H1 (cell line): ENCODE data around the gene HECTD4. TPM values are rescaled to one million over a fixed set of nuclear protein-coding genes. Genes with fewer than 3 reads are reported as not detected.

ENCODE experiments used
- CTCF ChIA-PET: fragments of 300-600 bp; sonication (Branson Sonifier 250); formaldehyde crosslinking; loops from one replicate; lab custom pipeline; 2021; ENCODE audit not compliant: partially characterized antibody; lab: Charles Lee
- POLR2A ChIA-PET: fragments of 300-600 bp; sonication (Branson Sonifier 250); formaldehyde crosslinking; loops from one replicate; lab custom pipeline; 2021; ENCODE audit warnings: inconsistent platforms; ENCODE audit not compliant: partially characterized antibody; lab: Charles Lee
- DNase-seq, 2 experiments: peaks; one replicate each; pipeline versions ENCODE4 v3.0.0 to v3.0.0-alpha.2; 2010 to 2022; ENCODE audit warnings: low spot score in 2 of 2, low read depth in 1 of 2, mixed read lengths in 1 of 2
- FAIRE-seq: peaks from 2 replicates; lab custom pipeline; 2011; peaks lifted over from hg19 to GRCh38; lab: Jason Lieb, UNC
- H2AFZ ChIP-seq: 2 replicates; pipeline ENCODE4 v1.8.1; 2012; ENCODE audit warnings: low read length, inconsistent platforms
- H2AK5ac ChIP-seq: 2 replicates; pipeline ENCODE4 v1.6.1; 2013; ENCODE audit warnings: low read depth, low read length
- H2BK120ac ChIP-seq: replicated peaks from 2 replicates; pipeline ENCODE3; 2013; ENCODE audit warnings: low read depth, low read length, inconsistent platforms
- H2BK12ac ChIP-seq: 2 replicates; pipeline ENCODE4 v1.6.1; 2013; ENCODE audit warnings: low read depth, low read length
- H2BK15ac ChIP-seq: 2 replicates; pipeline ENCODE4 v1.6.1; 2013; ENCODE audit warnings: low read length
- H2BK20ac ChIP-seq: 2 replicates; pipeline ENCODE4 v1.6.1; 2013; ENCODE audit warnings: low read length
- H2BK5ac ChIP-seq: 2 replicates; pipeline ENCODE4 v1.6.1; 2013; ENCODE audit warnings: low read depth, low read length
- H3K14ac ChIP-seq: 2 replicates; pipeline ENCODE4 v1.6.1; 2013; ENCODE audit warnings: inconsistent platforms; ENCODE audit not compliant: insufficient read length
- H3K18ac ChIP-seq: 2 replicates; pipeline ENCODE4 v1.6.1; 2013; ENCODE audit warnings: low read length; ENCODE audit errors: extremely low read depth
- H3K23ac ChIP-seq: 2 replicates; pipeline ENCODE4 v1.6.1; 2013; ENCODE audit warnings: inconsistent platforms; ENCODE audit not compliant: insufficient read length
- H3K23me2 ChIP-seq: 2 replicates; pipeline ENCODE4 v1.6.1; 2013; ENCODE audit warnings: low read depth, low read length
- H3K27ac ChIP-seq: 2 replicates; pipeline ENCODE4 v1.6.1; 2011; ENCODE audit warnings: low read depth, low read length, inconsistent platforms
- H3K27me3 ChIP-seq, 4 experiments: replicated peaks in 1 of 4; 1 replicate in 1 of 4; 2 replicates in 3 of 4; pipeline versions ENCODE4 v1.6.1 to v1.8.1; 2011 to 2013; ENCODE audit warnings: low read length in 3 of 4, mild to moderate bottlenecking in 3 of 4, inconsistent platforms in 2 of 4, mixed read lengths in 2 of 4, moderate library complexity in 1 of 4; ENCODE audit not compliant: control insufficient read depth in 3 of 4, insufficient read depth in 3 of 4; ENCODE audit errors: extremely low read depth in 1 of 4
- H3K36me3 ChIP-seq, 4 experiments: 2 replicates each; pipeline versions ENCODE4 v1.6.1 to v1.8.1; 2011 to 2013; ENCODE audit warnings: mild to moderate bottlenecking in 4 of 4, low read length in 3 of 4, moderate library complexity in 2 of 4, control low read depth in 1 of 4, inconsistent platforms in 1 of 4; ENCODE audit not compliant: insufficient read depth in 4 of 4, control insufficient read depth in 2 of 4
- H3K4ac ChIP-seq: replicated peaks from 2 replicates; pipeline ENCODE3; 2013; ENCODE audit warnings: low read length, low read depth, mixed read lengths, inconsistent platforms; ENCODE audit not compliant: insufficient read length
- H3K4me1 ChIP-seq, 4 experiments: replicated peaks in 1 of 4; 1 replicate in 1 of 4; 2 replicates in 3 of 4; pipeline versions ENCODE4 v1.6.1 to v1.8.1; 2011 to 2013; ENCODE audit warnings: low read length in 3 of 4, inconsistent platforms in 2 of 4, mixed read lengths in 1 of 4; ENCODE audit not compliant: insufficient read depth in 4 of 4, control insufficient read depth in 3 of 4
- H3K4me2 ChIP-seq, 2 experiments: 2 replicates each; pipeline versions ENCODE4 v1.6.1 to v1.8.1; 2011 to 2013; ENCODE audit warnings: low read depth in 2 of 2, low read length in 2 of 2, control low read depth in 1 of 2, inconsistent platforms in 1 of 2, mild to moderate bottlenecking in 1 of 2; ENCODE audit not compliant: insufficient read depth in 1 of 2
- H3K4me3 ChIP-seq, 4 experiments: fragments of 200-600, 300-600 bp in 1 of 4; sonication (generic), shearing (Covaris generic), sonication (Bioruptor Twin) in 1 of 4; 2 replicates each; pipeline versions ENCODE4 v1.5.1 to v1.8.1; 2011 to 2016; ENCODE audit warnings: low read length in 4 of 4, low read depth in 3 of 4, control low read depth in 2 of 4, inconsistent platforms in 2 of 4, mild to moderate bottlenecking in 2 of 4, mixed read lengths in 1 of 4, moderate library complexity in 1 of 4; ENCODE audit not compliant: insufficient read depth in 2 of 4; ENCODE audit errors: extremely low read depth in 1 of 4
- H3K56ac ChIP-seq: replicated peaks from 2 replicates; pipeline ENCODE3; 2013; ENCODE audit warnings: low read depth, mild to moderate bottlenecking, mixed read lengths, low read length, inconsistent platforms; ENCODE audit not compliant: insufficient read length
- H3K79me1 ChIP-seq: 2 replicates; pipeline ENCODE4 v1.6.1; 2013; ENCODE audit warnings: low read depth, low read length, control low read depth
- H3K79me2 ChIP-seq, 2 experiments: 2 replicates each; pipeline versions ENCODE4 v1.6.1 to v1.8.1; 2012 to 2013; ENCODE audit warnings: low read length in 2 of 2, mild to moderate bottlenecking in 2 of 2, inconsistent platforms in 1 of 2; ENCODE audit not compliant: insufficient read depth in 2 of 2, control insufficient read depth in 1 of 2
- H3K9ac ChIP-seq, 4 experiments: replicated peaks in 1 of 4; 1 replicate in 1 of 4; 2 replicates in 3 of 4; pipeline versions ENCODE4 v1.6.1 to v1.8.1; 2011 to 2013; ENCODE audit warnings: low read depth in 3 of 4, low read length in 3 of 4, control low read depth in 2 of 4, mild to moderate bottlenecking in 2 of 4, moderate library complexity in 2 of 4, inconsistent platforms in 1 of 4; ENCODE audit errors: extremely low read depth in 1 of 4
- H3K9me3 ChIP-seq, 2 experiments: 2 replicates each; pipeline versions ENCODE4 v1.6.1 to v1.8.1; 2012 to 2013; ENCODE audit warnings: mild to moderate bottlenecking in 2 of 2, moderate library complexity in 2 of 2, control low read depth in 1 of 2, inconsistent platforms in 1 of 2, low read depth in 1 of 2, low read length in 1 of 2, mixed read lengths in 1 of 2; ENCODE audit not compliant: insufficient read depth in 2 of 2
- H4K20me1 ChIP-seq, 2 experiments: replicated peaks in 1 of 2; 2 replicates each; pipeline versions ENCODE3 to v1.8.1; 2011 to 2013; ENCODE audit warnings: inconsistent platforms in 2 of 2, low read length in 2 of 2, mild to moderate bottlenecking in 1 of 2; ENCODE audit not compliant: insufficient read depth in 2 of 2, control insufficient read depth in 1 of 2
- H4K5ac ChIP-seq: 2 replicates; pipeline ENCODE4 v1.6.1; 2013; ENCODE audit warnings: low read length, low read depth, mixed read lengths, inconsistent platforms; ENCODE audit not compliant: insufficient read length
- H4K8ac ChIP-seq: 2 replicates; pipeline ENCODE4 v1.8.0; 2013; ENCODE audit warnings: mild to moderate bottlenecking, moderate library complexity, low read length, inconsistent platforms; ENCODE audit not compliant: insufficient read depth; ENCODE audit errors: extremely low read depth
- H4K91ac ChIP-seq: replicated peaks from 2 replicates; pipeline ENCODE3; 2013; ENCODE audit warnings: low read length, mixed read lengths, inconsistent platforms; ENCODE audit not compliant: insufficient read length
- BACH1 ChIP-seq: IDR thresholded peaks from 2 replicates; pipeline ENCODE4 v1.6.1; 2012; ENCODE audit warnings: low read length, improper control_type of control experiment
- CHD1 ChIP-seq: IDR thresholded peaks from 2 replicates; pipeline ENCODE4 v1.6.1; 2012; ENCODE audit warnings: low read depth, low read length, improper control_type of control experiment
- CTBP2 ChIP-seq: IDR thresholded peaks from 2 replicates; pipeline ENCODE4 v1.7.0; 2011; ENCODE audit warnings: borderline replicate concordance, mild to moderate bottlenecking, moderate library complexity, mixed read lengths, low read length; ENCODE audit not compliant: insufficient read depth, insufficient read length
- GABPA ChIP-seq: IDR thresholded peaks from 2 replicates; pipeline ENCODE4 v1.6.1; 2011; ENCODE audit warnings: mild to moderate bottlenecking, low read length, moderate library complexity, borderline replicate concordance; ENCODE audit not compliant: insufficient read depth
- JUN ChIP-seq: IDR thresholded peaks from 2 replicates; pipeline ENCODE4 v1.6.1; 2011; ENCODE audit warnings: low read depth, mild to moderate bottlenecking, improper control_type of control experiment, low read length
- POU5F1 ChIP-seq: IDR thresholded peaks from 2 replicates; pipeline ENCODE4 v1.6.1; 2011; ENCODE audit warnings: low read depth, mild to moderate bottlenecking, low read length, moderate library complexity
- RNF2 ChIP-seq: fragments of 200-900, 300-1000 bp; sonication (generic); IDR thresholded peaks from 2 replicates; pipeline ENCODE4 v1.7.1; 2016; ENCODE audit warnings: borderline replicate concordance, low read depth, mild to moderate bottlenecking, antibody characterized with exemption, low read length; ENCODE audit not compliant: poor library complexity, severe bottlenecking; ENCODE audit errors: missing control alignments
- RXRA ChIP-seq: IDR thresholded peaks from 2 replicates; pipeline ENCODE4 v1.6.1; 2011; ENCODE audit warnings: low read depth, mild to moderate bottlenecking, low read length, moderate library complexity; ENCODE audit not compliant: insufficient read depth
- TBP ChIP-seq: IDR thresholded peaks from 2 replicates; pipeline ENCODE4 v1.6.1; 2011; ENCODE audit warnings: low read depth, low read length, improper control_type of control experiment
- ZNF274 ChIP-seq: IDR thresholded peaks from 2 replicates; pipeline ENCODE4 v1.7.0; 2012; ENCODE audit warnings: low read length, borderline replicate concordance; ENCODE audit errors: extremely low read depth
- WGBS, 2 experiments: shearing (Covaris generic) in 1 of 2; methylation state at CpG; one replicate each; pipeline versions ENCODE4 v1.1.6 to v1.1.7; 2013 to 2015; ENCODE audit warnings: low lambda C conversion rate in 2 of 2, mixed read lengths in 2 of 2, inconsistent platforms in 1 of 2, low coverage in 1 of 2, missing lambda C conversion rate in 1 of 2; ENCODE audit not compliant: insufficient replicate concordance in 2 of 2, insufficient coverage in 1 of 2, insufficient read length in 1 of 2; ENCODE audit errors: extremely low coverage in 1 of 2, missing lambda C conversion rate in 1 of 2; 5-methylcytosine and 5-hydroxymethylcytosine counted together
- polyA plus RNA-seq, 7 experiments: library from polyadenylated mRNA; depleted of rRNA in 3 of 7; stranded (reverse) in 5 of 7; unstranded in 2 of 7; fragments of >200 nt in 5 of 7; fragments of 200-250 nt in 2 of 7; gene quantifications; 1 replicate in 5 of 7; 2 replicates in 1 of 7; 4 replicates in 1 of 7; pipeline versions ENCODE4 v1.2.1 to v1.2.3, GENCODE V29; 2011 to 2013; ENCODE audit warnings: missing spikeins in 2 of 7, mixed read lengths in 2 of 7
- total RNA-seq: library from RNA; stranded (reverse); fragmentation: NEBNext Ultra II Directional; extraction: Animal tissue kit (Norgen Biotek cat#: 25700); gene quantifications from 2 replicates; pipeline ENCODE4 v1.2.1, GENCODE V29; 2021
- TF ChIP-seq, protein P1 (sequence below): IDR thresholded peaks from 2 replicates; pipeline ENCODE4 v1.6.1; 2012; ENCODE audit warnings: low read length, inconsistent platforms

HECTD4 gene
- total and polyA plus RNA-seq, 2 of the 8 experiments (the other 6 are each of a cell fraction or from before 2014, with no cell fraction given), result 6.5 to 33.7 TPM

DNA sequence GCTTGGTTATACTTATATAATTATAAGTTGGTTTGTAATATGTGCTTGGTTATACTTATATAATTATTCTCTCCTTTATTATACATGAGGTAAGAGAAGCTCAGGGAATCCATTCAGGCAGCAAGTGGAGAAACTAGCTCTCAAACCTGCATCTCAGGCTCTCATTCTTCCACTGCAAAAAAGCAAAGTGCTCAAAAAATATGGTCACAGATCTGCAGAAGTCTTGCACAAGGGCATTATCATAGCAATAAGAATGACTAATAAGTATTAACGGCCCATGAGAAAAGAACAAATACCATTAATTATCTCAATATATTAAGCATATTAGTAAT, 257.3 kb downstream of the HECTD4 start:
- H2BK5ac ChIP-seq, result no peak overlapping the region
- no peak overlapping the region for H3K27ac ChIP-seq
- no peak overlapping the region for H4K5ac ChIP-seq
- no peak overlapping the region for H2AK5ac ChIP-seq
- H2BK20ac ChIP-seq, result no peak overlapping the region
- H2BK15ac ChIP-seq, result no peak overlapping the region
- H3K79me1 ChIP-seq, result no peaks in the 10 kb centered on the region
- no peak overlapping the region for H4K91ac ChIP-seq
- H3K79me2 ChIP-seq, result peaks cover 2 to 5% of the 10 kb centered on the region in 2 experiments; a peak in 1 of 4 replicates
- H3K23ac ChIP-seq, result no peak overlapping the region
- H3K9me3 ChIP-seq, result no peaks in the 10 kb centered on the region
- no peaks in the 10 kb centered on the region for H3K27me3 ChIP-seq
- H3K4me2 ChIP-seq, result peak overlapping the region; percentile 77 to 91; a peak in 3 of 4 replicates
- CTCF ChIA-PET, result interaction anchor here (1.0 to 1.2 kb wide), 3 partner anchors 9 to 38 kb away, joined by 3 to 4 read pairs (median 3); no protein-coding TSS in a partner anchor
- no peak overlapping the region for H3K18ac ChIP-seq
- H3K4ac ChIP-seq, result no peak overlapping the region
- no peak overlapping the region for H2BK12ac ChIP-seq
- peaks cover 4% of the 10 kb centered on the region; the same call in 1 of the 2 replicates for H3K23me2 ChIP-seq
- WGBS, 2 experiments, result 58% methylated on average over 1 of the region's 1 CpG; no CpG with 5 or more reads in 1 of the 2 experiments
- peak overlapping the region in 1 of 4 experiments; percentile 78; a peak in 1 of 8 replicates for H3K4me3 ChIP-seq
- H2AFZ ChIP-seq, result no peak overlapping the region
- no peak overlapping the region for H3K9ac ChIP-seq
- peaks cover 2% of the 10 kb centered on the region in 2 experiments for H4K20me1 ChIP-seq
- no peak overlapping the region for H4K8ac ChIP-seq
- no peak overlapping the region for H2BK120ac ChIP-seq
- no peak overlapping the region for H3K56ac ChIP-seq
- no peak for DNase-seq
- H3K14ac ChIP-seq, result no peak overlapping the region
- TF ChIP-seq POU5F1, result no peak
- no peak for TF ChIP-seq ZNF274
- no peak for TF ChIP-seq RXRA
- no peak for TF ChIP-seq GABPA
- no peak for TF ChIP-seq JUN
- TF ChIP-seq, protein P1, sequence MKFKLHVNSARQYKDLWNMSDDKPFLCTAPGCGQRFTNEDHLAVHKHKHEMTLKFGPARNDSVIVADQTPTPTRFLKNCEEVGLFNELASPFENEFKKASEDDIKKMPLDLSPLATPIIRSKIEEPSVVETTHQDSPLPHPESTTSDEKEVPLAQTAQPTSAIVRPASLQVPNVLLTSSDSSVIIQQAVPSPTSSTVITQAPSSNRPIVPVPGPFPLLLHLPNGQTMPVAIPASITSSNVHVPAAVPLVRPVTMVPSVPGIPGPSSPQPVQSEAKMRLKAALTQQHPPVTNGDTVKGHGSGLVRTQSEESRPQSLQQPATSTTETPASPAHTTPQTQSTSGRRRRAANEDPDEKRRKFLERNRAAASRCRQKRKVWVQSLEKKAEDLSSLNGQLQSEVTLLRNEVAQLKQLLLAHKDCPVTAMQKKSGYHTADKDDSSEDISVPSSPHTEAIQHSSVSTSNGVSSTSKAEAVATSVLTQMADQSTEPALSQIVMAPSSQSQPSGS, result no peak
- no peak for TF ChIP-seq RNF2
- TF ChIP-seq BACH1, result no peak
- no peak for TF ChIP-seq CTBP2
- TF ChIP-seq TBP, result no peak
- no peak for TF ChIP-seq CHD1
- TF ChIP-seq, all 59 proteins: peak for 0
- POLR2A ChIA-PET, result interaction anchor here (1.3 to 8.1 kb wide), 5 partner anchors 8 to 111 kb away, joined by 3 to 90 read pairs (median 10); partner anchors contain the start of genes ERP29, NAA25 and TMEM116
- H3K4me1 ChIP-seq, result peaks cover 0 to 4% (median 1%) of the 10 kb centered on the region in 4 experiments; a peak in 4 of 7 replicates
- no peak for FAIRE-seq
- no peaks in the 10 kb centered on the region for H3K36me3 ChIP-seq
